GM03348 (cell line): ENCODE data around the gene ZCCHC3.
A peak's percentile ranks its signal among the peaks of the same experiment; 100 is the strongest.
"Not testable (repeated sequence)": the region's sequence is repeated elsewhere in the genome, so short reads cannot be mapped to it uniquely, and the experiment has no call there.

Experiments
- DNase-seq: peaks from one replicate; pipeline ENCODE4 v3.0.0; 2012; ENCODE audit warnings: low spot score

The ZCCHC3 gene, protein sequence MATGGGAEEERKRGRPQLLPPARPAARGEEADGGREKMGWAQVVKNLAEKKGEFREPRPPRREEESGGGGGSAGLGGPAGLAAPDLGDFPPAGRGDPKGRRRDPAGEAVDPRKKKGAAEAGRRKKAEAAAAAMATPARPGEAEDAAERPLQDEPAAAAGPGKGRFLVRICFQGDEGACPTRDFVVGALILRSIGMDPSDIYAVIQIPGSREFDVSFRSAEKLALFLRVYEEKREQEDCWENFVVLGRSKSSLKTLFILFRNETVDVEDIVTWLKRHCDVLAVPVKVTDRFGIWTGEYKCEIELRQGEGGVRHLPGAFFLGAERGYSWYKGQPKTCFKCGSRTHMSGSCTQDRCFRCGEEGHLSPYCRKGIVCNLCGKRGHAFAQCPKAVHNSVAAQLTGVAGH

DNA sequence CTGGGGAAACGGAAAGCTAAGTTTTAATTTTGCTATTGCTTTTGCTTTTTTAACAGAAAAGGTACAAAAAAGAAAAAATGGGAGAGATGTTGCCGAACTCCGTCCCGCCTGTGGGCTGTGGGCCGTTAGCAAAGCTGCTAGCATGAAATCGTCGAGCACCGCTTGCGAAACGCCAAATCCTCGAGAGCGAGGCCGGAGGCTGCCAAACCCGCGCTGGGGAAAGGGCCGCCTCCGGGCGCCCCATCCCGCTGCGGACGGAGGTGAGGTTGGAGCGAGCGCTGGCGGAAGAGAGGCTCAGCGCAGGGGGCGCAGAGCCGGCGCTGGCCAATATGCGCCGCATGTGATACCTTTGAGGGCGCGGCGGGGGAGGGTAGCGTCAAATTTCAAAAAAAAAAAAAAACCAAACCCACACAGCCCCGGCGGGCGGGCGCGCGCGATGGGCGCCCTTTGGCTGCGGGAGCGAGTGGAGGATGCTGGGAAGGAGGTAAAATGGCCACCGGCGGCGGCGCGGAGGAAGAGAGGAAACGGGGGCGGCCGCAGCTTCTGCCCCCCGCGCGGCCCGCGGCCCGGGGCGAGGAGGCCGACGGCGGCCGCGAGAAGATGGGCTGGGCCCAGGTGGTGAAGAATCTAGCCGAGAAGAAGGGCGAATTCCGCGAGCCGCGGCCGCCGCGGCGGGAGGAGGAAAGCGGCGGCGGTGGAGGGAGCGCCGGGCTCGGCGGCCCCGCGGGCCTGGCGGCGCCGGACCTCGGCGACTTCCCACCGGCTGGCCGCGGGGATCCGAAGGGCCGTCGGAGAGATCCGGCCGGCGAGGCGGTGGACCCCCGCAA is at the start of gene ZCCHC3:
Gene ZCCHC3, plus strand, starts transcription at position 473 of the 827 bp plus-strand sequence. Its CDS starts 17 bp downstream, at position 490.
- DNase-seq: peak; percentile 92

DNA sequence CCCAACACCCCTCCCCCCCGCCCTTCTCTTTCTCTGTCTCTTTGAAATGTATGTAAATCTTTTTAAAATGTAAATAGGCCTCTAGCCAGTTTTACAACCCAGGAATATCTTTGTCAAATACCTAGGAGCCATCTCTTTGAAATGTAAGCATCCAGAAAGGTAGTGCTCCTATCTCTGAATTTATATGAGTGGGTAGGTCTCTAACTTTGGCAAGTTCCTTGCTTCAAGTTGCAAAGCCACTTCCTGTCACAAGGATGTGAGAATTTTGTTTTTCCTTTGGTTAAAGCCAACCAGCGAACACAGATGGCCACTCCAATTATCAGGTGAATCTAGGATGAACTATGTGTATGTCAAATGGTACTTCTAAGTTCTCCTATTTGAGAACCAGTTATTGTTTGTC is 46.0 kb upstream of the ZCCHC3 start:
- no peak for DNase-seq

DNA sequence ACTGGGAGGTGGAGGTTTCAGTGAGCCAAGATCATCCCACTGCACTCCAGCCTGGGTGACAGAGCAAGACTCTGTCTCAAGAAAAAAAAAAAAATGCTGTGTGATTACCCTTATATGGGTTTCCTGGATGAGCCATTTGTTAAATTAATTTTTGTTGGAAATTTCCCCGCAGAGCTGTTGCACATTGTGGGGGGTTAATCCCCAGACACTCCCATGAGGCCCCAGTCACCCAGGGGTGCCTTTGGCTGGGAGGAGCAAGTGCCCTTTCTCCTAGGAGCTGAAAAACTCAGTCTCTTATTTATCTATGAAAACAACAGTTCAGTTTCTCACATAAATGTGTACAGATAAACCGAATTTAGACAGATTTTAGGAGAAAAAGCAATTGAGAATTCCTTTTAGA is 44.6 kb upstream of the ZCCHC3 start:
- DNase-seq: no peak

DNA sequence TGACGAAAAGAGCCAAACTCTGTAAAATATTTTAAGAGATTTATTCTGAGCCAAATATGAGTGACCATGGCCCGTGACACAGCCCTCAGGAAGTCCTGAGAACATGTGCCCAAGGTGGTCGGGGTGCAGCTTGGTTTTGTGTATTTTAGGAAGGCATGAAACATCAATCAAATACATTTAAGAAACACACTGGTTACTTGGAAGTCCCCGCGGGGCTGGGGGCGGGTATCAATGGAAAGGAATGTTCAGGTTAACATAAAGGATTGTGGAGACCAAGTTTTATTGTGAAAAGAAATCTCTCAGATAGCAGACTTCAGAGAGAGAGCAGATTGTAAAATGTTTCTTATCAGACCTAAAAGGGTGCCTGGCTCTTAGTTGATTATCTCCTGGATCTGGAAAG is 43.9 kb upstream of the ZCCHC3 start:
- DNase-seq: not testable (repeated sequence)

DNA sequence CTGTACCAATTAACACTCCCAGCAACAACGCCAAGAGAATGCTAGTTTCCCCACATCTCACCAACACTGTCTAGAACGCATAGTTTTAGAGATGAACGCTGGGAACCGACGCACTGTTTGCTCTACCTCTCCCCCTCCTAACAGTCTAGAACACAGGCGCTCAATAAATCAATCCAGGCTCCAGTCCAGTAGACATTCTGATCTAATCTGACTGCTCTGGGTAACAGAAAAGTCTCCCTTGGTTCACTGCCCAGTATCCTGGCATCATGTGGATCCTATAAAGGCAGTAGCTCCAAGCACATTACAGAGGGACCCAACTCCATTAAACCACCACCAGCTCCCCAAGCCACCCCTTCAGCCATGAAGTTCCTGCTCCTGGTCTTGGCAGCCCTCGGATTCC is 40.0 kb upstream of the ZCCHC3 start, which contains the start of gene DEFB132:
Gene DEFB132, plus strand, starts transcription at position 306 of the 400 bp plus-strand sequence. Its CDS starts 55 bp downstream, at position 361.
- no peak for DNase-seq

DNA sequence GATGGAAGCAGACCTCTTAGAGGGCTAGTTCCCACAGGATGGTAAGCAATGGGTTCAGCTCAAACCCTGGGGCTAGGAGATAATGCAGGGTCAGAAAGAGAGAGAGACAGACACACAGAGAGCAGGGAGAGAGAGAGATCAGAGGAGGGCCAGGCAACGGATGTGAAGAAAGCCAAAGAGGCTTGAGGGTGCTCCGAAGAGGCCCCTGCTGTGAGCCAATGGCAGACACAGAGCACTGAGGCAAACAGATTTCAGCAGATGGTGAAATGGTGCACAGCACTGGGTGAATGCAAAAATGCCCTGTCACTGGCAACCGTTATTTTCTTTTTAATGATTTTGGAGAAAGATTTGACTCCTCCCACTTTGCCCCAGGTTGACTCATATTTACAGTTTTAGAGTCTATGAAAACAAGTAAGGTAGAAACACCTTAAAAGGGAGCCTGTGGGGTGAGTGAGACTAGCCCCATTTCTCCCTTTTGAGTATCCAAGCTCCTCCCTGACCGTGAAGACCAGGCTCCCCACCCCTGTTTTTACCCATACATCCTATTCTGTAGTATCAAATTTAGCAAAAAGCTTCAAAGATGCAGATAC is 39.0 kb upstream of the ZCCHC3 start:
- no peak for DNase-seq

DNA sequence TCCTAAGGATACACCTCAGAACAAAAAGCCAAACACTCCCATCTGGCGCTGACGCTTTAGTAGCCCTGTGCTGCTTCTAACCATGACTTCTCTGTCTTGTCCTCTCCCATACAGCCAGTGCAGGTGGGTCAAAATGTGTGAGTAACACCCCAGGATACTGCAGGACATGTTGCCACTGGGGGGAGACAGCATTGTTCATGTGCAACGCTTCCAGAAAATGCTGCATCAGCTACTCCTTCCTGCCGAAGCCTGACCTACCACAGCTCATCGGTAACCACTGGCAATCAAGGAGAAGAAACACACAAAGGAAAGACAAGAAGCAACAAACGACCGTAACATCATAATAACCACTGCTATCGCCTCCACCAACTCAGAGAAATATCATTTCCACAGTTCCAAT is 38.4 kb upstream of the ZCCHC3 start:
- DNase-seq: peak; percentile 34

DNA sequence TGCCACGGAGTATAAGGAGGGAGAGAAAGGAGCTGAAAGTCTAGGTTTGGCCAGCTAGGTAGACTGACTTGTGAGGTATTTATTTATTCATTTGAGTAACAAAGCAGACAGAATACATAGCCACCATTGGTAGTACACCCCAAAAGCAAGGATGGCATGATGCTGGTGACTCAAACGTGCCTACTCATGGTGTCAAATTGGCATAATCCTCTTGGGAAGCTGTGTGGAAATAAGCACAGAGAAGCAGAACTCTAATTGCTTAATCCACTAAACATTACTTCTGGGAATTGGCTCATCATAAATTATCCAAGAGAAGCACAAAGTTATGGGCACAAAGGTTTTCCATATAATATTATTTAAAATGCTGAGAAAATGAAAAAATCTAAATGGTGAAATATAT is 37.4 kb upstream of the ZCCHC3 start:
- DNase-seq: no peak

DNA sequence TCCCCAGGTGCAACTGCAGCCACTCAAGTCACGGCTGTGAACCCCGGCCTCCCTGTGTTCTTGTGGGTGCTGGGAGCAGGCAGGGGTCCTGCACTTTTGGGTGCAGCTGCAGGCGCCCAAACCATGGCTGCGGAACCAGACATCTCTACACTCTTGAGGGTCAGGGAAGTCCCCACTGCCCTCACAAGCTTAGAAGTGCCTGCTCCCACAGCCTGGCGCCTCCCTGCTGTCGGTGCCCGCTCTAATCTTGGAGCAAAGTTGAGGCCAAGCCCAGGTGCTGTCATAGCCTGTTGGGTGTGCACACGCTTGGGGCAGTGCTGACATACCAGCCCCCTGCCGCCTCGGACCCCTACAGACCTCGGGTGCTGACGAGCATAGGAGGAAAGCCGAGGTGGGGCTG is 33.7 kb upstream of the ZCCHC3 start:
- no peak for DNase-seq

DNA sequence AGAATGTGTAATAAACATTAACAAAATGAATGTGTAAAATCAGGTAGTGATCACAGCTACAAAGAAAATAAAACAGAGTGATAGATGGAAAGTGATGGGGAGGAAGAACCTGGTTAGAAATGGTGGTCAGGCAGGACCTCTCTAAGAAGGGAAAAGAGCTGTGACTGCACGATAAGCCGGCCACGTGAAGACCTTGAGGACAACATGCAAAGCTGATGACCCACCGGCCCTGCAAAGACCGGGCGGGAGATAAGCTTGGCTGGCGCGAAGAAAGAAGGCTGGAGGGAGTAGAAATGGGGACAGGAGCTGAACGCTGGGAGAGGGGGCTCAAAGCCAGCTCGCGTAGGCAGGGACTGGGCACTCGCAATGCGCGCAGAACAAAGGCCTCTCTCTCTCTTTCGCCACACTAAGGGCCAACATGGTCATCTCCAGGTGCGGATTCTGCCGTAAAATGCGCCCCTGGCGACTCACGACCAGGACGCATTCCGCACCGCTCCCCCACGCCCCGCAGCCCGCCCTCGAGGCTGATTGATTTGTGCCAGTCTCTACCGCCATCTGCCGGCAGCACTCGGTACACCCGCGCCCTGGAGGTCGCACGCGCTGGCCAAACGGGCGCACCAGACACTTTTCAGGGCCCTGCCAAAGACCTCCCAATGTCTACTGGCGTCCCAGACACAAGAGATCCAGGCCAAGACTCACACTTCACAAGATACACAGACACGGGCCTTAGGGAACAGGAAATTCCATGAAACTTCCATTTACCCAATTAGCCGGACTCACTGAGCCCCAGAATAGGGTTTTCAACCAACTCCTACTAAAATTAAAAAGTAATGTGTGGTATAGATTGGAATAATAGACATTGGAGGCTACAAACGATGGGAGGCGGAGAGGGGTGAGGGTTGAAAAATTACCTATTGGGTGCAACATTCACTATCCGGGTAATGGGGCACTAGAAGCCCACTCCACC is 30.5 kb upstream of the ZCCHC3 start:
- peak; percentile 93 for DNase-seq

DNA sequence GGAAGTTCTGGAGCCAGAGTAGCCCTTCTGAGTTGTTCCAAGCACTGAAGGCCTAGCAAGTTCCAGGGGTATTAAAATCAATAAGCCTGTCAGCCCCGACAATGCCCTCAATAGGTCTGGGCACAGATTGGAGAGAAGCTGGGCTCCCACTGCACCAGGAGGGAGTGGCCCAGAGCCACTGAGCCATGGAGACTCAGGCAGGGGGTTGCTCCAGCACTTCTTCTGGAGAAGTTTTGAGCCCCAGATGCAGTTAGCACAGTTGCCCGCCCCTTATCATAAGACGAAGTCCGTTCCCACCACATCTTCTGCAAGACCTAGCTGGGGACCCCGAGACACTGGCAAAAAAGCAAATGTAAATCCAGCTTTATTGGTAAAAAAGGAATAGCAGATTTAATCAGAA is 26.9 kb upstream of the ZCCHC3 start:
- DNase-seq: no peak

DNA sequence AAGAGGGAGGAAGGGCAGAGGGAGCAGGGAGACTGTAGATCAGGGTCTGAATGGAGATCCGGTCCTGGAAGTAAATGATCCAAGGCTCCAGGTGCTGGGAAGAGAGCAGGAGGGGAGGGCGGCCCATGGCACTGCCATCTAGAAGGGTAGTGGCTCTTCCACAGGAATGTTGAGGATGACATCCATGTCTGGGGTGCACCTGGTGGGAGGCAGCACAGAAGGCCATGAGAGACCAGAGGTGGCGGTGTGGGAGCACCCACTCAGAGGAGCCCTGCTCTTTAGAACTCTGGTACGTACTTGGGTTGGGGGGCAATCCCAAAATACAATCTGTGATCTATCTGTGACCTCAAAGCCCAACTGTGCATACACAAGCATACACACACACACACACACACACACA is 26.3 kb upstream of the ZCCHC3 start:
- no peak for DNase-seq

DNA sequence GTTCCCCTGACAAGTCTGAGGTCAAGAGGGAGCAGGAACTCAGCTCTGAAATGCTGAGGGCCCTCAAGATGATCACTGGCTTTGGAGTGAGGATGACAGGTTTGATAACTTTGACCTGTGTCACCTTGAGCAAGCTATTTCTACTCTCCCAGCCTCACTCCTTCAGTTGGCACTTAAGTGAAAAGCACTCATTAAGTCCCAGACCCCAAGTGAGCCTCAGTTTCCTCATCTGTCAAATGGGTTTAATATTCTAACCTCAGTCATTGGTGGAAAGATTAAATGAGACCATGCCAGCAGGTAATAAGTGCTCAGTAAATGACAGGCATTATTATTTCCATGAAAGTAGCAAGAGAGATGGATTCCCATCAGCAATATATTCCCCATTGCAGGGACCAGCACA is 25.8 kb upstream of the ZCCHC3 start:
- no peak for DNase-seq

DNA sequence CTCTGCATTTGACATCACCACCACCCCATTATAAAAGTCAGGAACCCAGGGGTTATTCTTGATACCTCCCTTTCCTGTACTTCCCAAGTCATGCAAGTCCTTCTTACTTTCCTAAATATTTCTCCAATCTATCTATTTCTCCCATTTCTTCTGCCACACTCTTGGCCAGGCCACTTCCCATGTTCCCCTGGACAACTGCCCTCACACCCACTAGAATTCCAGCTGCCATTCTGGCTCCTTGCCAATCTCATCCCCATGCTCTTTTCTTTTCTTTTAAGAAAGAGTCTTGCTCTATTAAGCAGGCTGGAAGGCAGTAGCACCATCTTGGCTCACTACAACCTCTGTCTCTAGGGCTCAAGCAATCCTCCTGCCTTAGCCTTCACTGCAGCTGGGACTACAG is 24.7 kb upstream of the ZCCHC3 start:
- no peak for DNase-seq

DNA sequence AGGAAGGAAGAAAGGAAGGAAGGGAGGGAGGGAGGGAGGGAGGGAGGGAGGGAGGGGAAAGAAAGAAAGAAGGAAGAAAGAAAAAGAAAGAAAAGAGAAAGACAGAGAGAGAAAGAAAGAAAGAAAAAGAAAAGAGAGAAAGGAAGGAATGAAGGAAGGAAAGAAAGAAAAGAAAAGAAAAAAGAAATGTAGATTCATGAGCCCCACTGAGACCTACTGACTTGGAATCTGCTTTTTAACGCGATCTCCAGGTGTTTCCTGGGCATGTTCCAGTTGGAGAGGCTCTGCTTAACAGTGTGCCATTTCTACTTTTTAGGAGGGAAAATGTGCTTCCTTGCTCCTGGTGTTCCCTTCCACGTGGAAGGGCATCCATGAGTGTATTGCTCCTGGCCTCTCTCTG is 23.5 kb upstream of the ZCCHC3 start:
- DNase-seq: no peak

DNA sequence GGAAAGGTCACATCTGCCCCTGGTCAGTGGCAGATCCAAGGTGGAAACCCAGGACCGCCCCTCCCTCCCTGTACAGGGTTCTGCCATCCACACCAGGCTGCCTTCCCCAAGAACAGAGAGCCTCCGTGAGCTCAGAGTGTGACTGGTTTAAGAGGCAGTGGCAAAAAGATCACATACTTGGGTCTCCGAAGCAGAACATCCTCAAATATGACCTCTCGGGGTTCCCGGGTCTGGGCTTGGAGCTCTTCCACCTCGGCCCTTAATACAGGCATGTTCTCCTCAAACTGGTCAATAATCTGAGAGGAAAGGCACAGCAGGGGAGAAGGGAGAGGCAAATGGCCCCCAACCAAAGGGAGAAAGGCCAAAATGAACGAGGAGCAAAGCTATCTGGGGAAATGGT is 21.6 kb upstream of the ZCCHC3 start:
- no peak for DNase-seq

DNA sequence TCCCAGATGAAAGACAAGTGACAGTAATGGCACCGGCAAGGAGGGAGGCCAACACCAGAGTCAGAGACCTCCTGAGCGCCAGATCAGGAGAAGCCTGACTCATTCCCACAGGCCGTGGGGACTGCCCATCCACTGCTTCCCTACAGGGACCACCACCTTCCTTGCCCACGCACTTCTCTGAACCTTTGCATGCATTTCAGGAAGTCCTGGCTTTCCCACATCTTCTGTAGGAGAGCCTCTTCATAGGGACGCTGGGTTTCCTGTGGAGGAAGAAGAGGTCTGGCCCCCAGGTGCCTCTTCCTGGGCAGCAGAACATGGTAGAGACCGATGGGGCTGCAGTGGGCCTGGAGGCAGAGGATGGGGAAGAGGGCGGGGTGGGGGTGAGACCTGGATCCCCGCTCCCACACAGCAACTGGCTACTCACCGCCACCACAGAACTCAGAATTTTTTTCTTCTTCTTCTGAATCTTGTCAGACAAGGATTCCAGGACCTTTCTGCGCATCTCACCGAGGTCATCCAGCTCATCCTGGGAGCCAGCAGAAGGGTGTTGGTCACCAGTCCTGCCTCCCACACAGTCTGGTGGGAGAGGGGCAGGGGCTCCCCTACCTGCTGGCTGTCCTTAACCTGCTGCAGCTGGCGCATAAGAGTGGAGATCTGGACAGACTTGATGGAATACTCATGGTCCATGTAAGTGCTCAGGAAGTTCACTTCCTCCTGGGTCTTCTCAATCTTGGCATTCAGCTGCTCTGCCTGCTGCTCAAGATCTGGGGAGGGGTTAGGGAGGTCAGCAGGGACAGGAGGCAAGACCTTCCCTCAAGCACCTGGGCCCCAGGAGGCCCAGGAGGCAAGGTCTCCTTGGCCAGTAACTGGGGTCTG is 20.5 kb upstream of the ZCCHC3 start:
- DNase-seq: no peak

DNA sequence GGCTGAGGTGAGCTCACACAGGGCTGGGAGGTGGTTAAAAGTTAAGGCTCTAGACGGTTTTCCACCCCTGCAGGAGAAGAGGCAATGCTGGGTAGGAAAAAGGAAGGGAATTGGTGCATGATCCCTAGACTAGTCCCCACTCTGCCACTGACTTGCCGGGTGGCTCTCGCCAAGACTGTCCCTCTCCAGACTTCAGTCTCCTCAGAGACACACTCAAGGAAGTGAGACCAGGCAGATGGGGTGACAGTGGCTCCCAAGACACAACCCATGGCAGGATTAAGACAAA is 19.9 kb upstream of the ZCCHC3 start:
- DNase-seq: no peak

DNA sequence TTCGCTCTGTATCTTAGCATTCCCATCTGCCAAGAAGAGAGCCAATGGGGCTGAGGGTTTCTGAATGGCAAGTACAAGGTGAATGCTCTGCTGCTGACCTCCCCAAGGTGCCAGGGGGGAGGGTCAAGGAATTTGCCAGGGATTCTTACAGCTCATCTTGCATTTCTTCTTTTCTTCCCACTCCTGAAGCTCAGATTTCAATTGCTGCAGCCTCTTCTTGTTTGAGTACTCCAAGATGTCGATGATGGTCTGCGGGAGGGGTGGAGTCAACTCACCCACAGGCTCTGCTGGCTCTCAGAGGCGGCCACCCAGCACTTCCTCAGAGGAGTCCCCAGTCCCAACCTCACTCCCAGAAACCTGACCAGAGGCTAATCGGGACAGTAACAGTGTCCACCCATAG is 19.2 kb upstream of the ZCCHC3 start:
- DNase-seq: no peak

DNA sequence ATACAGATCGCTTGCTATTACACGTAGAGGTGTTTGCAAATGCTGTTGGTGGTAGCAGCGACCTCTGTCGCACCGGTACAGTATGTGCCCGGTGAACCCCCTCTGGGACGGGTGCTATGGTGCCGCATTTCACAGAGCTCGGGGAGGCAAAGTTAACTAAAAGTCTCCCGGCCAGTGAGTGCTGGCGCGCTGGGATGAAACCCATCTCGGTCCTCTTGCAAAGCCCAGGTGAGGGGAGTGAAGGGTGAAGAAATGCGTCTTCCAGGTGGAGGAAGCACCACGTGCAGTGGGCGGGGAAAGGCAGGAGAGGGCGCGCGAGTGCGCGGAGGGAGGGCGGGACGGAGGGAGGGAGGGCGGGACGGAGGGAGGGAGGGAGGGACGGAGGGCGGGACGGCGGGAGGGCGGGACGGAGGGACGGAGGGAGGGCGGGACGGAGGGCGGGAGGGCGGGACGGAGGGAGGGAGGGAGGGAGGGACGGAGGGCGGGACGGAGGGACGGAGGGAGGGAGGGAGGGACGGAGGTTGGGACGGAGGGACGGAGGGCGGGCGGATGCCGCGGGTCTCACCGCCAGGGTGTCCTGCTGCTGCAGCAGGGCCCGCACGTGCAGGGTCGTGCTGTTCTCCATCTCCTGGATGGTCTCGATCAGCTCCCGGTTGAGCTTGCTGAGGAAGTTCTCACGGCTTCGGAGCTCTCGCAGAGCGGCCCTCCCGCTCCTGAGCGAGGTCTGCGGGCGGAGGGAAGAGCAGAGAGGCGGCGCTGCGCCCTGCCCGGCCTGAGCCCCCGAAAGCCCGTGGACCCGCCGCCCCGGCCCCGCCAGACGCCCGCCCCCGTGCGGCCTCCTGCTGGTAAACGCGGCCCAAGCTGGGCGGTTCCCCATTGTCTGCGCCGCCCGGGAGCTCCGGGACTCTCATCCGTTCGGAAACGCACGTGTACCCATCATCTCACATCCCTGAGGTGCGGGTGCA is 18.5 kb upstream of the ZCCHC3 start:
- DNase-seq: no peak
